ENCODE data around the gene ROR1.
A peak's percentile ranks its signal among the peaks of the same experiment; 100 is the strongest.

The ROR1 gene

DNA sequence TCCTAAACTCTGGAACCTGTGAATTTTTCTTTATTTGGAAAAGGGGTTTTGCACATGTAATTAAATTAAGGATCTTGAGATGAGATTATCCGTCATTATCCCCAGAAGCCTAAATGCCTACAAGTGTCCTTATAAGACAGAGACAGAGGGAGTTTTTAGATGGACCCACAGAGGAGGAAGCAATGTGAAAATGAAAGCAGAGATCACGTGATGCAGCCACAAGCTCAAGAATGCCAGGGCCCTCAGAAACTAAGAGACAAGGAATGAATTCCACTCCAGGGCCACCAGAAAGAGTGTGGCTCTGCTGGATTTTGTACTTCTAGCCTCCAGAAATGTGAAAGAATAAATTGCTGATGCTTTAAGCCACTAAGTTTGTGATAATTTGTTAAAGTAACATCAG, 246.0 kb downstream of the ROR1 start:
- Mint-ChIP-seq H3K27me3 (ENCODE audit: low read depth) (no peaks in the 10 kb centered on the region), H3K4me1 (peaks cover 26% of the 10 kb centered on the region), H3K9me3 (no peaks in the 10 kb centered on the region), H3K4me3 (no peak overlapping the region), H3K36me3 (ENCODE audit: low read depth) (peaks cover 25% of the 10 kb centered on the region), H3K27ac (peak overlapping the region; percentile 67 to 86 (median 80))
- TF ChIP-seq, protein P1, sequence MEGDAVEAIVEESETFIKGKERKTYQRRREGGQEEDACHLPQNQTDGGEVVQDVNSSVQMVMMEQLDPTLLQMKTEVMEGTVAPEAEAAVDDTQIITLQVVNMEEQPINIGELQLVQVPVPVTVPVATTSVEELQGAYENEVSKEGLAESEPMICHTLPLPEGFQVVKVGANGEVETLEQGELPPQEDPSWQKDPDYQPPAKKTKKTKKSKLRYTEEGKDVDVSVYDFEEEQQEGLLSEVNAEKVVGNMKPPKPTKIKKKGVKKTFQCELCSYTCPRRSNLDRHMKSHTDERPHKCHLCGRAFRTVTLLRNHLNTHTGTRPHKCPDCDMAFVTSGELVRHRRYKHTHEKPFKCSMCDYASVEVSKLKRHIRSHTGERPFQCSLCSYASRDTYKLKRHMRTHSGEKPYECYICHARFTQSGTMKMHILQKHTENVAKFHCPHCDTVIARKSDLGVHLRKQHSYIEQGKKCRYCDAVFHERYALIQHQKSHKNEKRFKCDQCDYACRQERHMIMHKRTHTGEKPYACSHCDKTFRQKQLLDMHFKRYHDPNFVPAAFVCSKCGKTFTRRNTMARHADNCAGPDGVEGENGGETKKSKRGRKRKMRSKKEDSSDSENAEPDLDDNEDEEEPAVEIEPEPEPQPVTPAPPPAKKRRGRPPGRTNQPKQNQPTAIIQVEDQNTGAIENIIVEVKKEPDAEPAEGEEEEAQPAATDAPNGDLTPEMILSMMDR (IDR thresholded peaks at IDR 0.05; ENCODE audit: unreplicated experiment in 3 of 3): no peak

DNA sequence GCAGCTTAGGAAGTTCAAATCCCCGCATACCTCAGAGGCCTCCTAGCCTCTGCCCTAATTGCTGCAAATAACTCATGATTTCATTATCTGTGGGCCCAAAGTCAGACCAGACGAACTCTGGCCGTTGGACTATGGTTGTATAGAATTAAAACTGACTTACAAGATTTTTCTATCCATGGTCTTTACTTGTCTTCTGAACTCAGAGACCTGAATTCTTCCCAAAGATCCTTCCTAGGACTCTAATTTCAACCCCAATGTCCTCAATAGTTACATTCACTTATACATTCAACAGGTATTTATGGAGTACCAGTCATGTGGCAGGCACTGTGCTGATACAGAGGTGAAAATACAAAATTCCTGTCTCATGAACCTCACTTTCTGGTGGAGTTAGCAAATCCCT, 247.2 kb downstream of the ROR1 start:
- Mint-ChIP-seq H3K4me1 (peaks cover 26% of the 10 kb centered on the region), H3K27me3 (ENCODE audit: low read depth) (no peaks in the 10 kb centered on the region), H3K27ac (peak overlapping the region; percentile 67 to 86 (median 80)), H3K4me3 (no peak overlapping the region), H3K36me3 (ENCODE audit: low read depth) (peaks cover 23% of the 10 kb centered on the region), H3K9me3 (no peaks in the 10 kb centered on the region)
- TF ChIP-seq, protein P1 (IDR thresholded peaks at IDR 0.05; ENCODE audit: unreplicated experiment in 3 of 3): no peak

DNA sequence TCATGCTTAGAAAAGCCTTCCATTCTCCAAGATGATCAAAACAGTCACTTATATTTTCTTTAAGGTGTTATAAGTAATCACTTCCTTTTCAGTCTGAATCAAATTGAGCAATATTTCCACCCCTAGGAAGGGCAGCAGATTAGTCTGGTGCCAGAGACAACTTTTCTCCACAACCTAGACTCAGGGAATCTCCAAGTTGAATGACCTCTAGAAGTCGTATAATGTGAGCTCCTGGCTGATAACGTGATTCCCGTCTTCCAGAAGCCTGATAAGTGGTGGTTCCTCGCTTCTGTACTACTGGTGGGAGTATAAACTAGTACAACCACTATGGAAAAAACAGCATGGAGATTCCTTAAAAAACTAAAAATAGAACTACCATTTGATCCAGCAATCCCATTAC, 251.2 kb downstream of the ROR1 start:
- peaks cover 11% of the 10 kb centered on the region for H3K4me1 Mint-ChIP-seq
- no peak overlapping the region for H3K4me3 Mint-ChIP-seq
- H3K9me3 Mint-ChIP-seq: peaks cover 15% of the 10 kb centered on the region
- peaks cover 47% of the 10 kb centered on the region for H3K36me3 Mint-ChIP-seq (ENCODE audit: low read depth)
- TF ChIP-seq, protein P1 (IDR thresholded peaks at IDR 0.05; ENCODE audit: unreplicated experiment in 3 of 3): no peak
- no peaks in the 10 kb centered on the region for H3K27me3 Mint-ChIP-seq (ENCODE audit: low read depth)
- no peak overlapping the region for H3K27ac Mint-ChIP-seq

DNA sequence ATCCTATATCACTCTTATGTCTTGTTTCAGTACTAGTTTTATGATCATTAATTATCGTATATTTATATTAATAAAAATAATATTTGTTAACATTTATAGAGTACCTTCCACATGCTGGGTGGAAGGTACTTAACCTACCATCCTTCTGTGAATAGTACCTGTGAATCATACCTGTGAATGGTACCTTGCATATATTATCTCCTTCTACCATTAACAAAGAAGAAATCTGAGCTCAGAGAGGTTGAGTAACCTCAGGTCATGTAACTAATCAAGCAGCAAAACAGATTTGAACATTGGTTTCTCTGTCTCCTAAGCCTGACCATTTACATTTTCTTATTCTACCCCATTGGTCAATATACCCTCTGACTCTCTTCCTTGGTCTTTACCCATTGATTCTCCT, 255.2 kb downstream of the ROR1 start:
- H3K4me3 Mint-ChIP-seq: no peak overlapping the region
- H3K4me1 Mint-ChIP-seq: no peaks in the 10 kb centered on the region
- H3K9me3 Mint-ChIP-seq: peaks cover 15% of the 10 kb centered on the region
- no peaks in the 10 kb centered on the region for H3K27me3 Mint-ChIP-seq (ENCODE audit: low read depth)
- H3K36me3 Mint-ChIP-seq (ENCODE audit: low read depth): peaks cover 44% of the 10 kb centered on the region
- H3K27ac Mint-ChIP-seq: no peak overlapping the region
- TF ChIP-seq, protein P1 (IDR thresholded peaks at IDR 0.05; ENCODE audit: unreplicated experiment in 3 of 3): no peak

DNA sequence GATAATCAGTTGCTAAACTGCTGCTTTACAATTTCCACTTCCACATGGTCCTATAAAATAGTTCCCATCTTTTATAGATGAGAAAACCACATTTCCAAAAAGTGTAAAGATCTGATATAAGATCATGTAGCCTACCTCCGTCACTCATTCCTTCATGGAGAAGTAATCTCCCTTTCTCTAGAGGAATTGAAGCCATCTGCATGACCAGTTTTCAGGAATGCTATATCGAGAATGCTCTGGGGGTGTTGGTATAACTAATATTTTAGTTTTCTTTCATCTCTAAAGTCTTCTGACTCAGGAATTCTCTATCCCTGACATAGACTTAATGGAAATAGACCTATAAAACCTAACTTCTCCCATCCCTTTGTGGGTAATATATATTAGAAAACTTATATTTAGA, 256.6 kb downstream of the ROR1 start:
- no peak overlapping the region for H3K27ac Mint-ChIP-seq
- peaks cover 10% of the 10 kb centered on the region for H3K4me1 Mint-ChIP-seq
- TF ChIP-seq, protein P1 (IDR thresholded peaks at IDR 0.05; ENCODE audit: unreplicated experiment in 3 of 3): no peak
- no peak overlapping the region for H3K4me3 Mint-ChIP-seq
- H3K27me3 Mint-ChIP-seq (ENCODE audit: low read depth): no peaks in the 10 kb centered on the region
- H3K36me3 Mint-ChIP-seq (ENCODE audit: low read depth): peaks cover 41% of the 10 kb centered on the region
- H3K9me3 Mint-ChIP-seq: peaks cover 15% of the 10 kb centered on the region

DNA sequence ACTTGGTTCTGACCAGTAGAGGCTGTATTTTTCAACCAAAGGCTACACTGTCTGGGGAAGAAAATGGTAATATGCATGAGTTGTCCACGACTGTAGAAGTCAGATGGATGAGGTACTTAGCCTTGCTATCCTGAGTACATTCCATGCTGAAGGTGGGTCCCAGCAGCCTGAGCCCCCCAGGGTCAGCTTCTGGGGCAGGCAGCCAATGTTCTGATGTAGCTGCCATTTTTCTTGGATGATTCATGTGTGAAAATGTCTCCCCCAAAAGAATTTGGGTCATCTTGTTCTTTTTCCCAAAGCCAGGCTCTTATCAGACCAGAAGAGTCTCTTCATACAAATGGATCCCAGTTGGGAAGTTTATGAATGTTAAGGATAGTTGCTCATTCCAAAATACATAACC, 257.4 kb downstream of the ROR1 start:
- Mint-ChIP-seq H3K4me3 (no peak overlapping the region), H3K36me3 (ENCODE audit: low read depth) (peaks cover 42% of the 10 kb centered on the region), H3K4me1 (peaks cover 16% of the 10 kb centered on the region), H3K9me3 (peaks cover 15% of the 10 kb centered on the region), H3K27ac (peak overlapping the region in 1 of 3 experiments; percentile 55), H3K27me3 (ENCODE audit: low read depth) (no peaks in the 10 kb centered on the region)
- TF ChIP-seq, protein P1 (IDR thresholded peaks at IDR 0.05; ENCODE audit: unreplicated experiment in 3 of 3): no peak
